ENCODE results near the gene TCIRG1. TPM values are rescaled to one million over a fixed set of nuclear protein-coding genes. Genes with fewer than 3 reads are reported as not detected.
"Not testable (repeated sequence)": the region's sequence is repeated elsewhere in the genome, so short reads cannot be mapped to it uniquely, and the experiment has no call there.

The TCIRG1 gene
- total RNA-seq, 1 experiment from 2014 or later: 51.1 TPM

DNA sequence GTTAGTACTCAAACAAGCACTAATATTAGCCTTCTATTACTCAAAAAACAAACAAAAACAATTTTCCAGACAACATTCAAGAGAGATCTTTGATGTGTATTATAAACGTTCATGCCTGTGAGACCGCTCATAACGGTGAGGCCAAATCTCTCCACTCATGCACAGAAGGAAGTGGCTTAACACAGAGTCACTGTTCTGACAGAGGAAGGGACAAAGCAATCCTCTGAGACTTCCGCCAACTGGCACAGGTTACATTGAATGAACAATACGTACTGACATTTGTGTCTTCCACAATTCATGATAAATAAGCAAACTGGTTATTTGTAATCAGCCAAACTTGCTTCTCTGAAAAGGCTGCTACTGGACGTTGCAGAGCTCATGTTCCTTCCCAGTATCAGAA, 51.9 kb downstream of the TCIRG1 start:
- Mint-ChIP-seq H3K36me3 (peaks cover 2% of the 10 kb centered on the region; the same call in 1 of the 2 replicates), H3K27ac (peak overlapping the region; percentile 34), H3K9me3 (no peaks in the 10 kb centered on the region), H3K4me3 (no peak overlapping the region), H3K4me1 (peaks cover 12% of the 10 kb centered on the region), H3K27me3 (ENCODE audit: low read depth) (no peaks in the 10 kb centered on the region)
- DNase-seq (ENCODE audit: low spot score) (no peak), ATAC-seq (no peak)
- POLR2A ChIA-PET: no interaction called here
- TF ChIP-seq IRF2 (CRISPR knock-in tag; IDR thresholded peaks at IDR 0.05; ENCODE audit: borderline replicate concordance, low read depth) (no peak), SOX15 (CRISPR knock-in tag; IDR thresholded peaks at IDR 0.05) (no peak), NFE2L1 (CRISPR knock-in tag; IDR thresholded peaks at IDR 0.05) (no peak), CBFB (CRISPR knock-in tag; IDR thresholded peaks at IDR 0.05; ENCODE audit: low read depth) (no peak), NFATC4 (CRISPR knock-in tag; IDR thresholded peaks at IDR 0.05) (no peak), HMGA2 (CRISPR knock-in tag; IDR thresholded peaks at IDR 0.05) (no peak), NR3C1 (CRISPR knock-in tag; conservative IDR thresholded peaks at IDR 0.05; ENCODE audit: low read depth) (no peak), ZNF232 (CRISPR knock-in tag; IDR thresholded peaks at IDR 0.05) (no peak)
- TF ChIP-seq, protein P1, sequence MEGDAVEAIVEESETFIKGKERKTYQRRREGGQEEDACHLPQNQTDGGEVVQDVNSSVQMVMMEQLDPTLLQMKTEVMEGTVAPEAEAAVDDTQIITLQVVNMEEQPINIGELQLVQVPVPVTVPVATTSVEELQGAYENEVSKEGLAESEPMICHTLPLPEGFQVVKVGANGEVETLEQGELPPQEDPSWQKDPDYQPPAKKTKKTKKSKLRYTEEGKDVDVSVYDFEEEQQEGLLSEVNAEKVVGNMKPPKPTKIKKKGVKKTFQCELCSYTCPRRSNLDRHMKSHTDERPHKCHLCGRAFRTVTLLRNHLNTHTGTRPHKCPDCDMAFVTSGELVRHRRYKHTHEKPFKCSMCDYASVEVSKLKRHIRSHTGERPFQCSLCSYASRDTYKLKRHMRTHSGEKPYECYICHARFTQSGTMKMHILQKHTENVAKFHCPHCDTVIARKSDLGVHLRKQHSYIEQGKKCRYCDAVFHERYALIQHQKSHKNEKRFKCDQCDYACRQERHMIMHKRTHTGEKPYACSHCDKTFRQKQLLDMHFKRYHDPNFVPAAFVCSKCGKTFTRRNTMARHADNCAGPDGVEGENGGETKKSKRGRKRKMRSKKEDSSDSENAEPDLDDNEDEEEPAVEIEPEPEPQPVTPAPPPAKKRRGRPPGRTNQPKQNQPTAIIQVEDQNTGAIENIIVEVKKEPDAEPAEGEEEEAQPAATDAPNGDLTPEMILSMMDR (IDR thresholded peaks at IDR 0.05): no peak
- TF ChIP-seq, protein P2, sequence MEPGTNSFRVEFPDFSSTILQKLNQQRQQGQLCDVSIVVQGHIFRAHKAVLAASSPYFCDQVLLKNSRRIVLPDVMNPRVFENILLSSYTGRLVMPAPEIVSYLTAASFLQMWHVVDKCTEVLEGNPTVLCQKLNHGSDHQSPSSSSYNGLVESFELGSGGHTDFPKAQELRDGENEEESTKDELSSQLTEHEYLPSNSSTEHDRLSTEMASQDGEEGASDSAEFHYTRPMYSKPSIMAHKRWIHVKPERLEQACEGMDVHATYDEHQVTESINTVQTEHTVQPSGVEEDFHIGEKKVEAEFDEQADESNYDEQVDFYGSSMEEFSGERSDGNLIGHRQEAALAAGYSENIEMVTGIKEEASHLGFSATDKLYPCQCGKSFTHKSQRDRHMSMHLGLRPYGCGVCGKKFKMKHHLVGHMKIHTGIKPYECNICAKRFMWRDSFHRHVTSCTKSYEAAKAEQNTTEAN (CRISPR knock-in tag; IDR thresholded peaks at IDR 0.05): no peak
- CTCF ChIA-PET: no interaction called here

DNA sequence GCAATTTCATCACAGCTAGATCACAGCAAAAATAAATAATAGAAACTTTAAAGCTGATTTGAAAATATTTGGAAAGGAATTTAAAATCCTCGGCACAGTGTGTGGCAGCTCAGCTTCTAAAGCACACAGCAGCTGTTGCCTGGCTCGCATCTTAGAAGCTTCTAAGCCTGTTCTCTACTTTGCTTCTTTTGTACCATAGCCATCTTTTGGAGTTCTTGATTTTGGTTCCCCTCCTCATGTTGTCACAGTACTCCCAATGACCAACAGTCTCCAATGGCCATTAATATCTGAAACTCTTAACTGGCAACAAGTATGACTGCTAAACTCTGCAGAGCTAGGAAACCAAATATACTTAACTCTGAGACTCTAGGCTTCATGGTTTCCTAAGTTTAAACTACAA, 53.6 kb downstream of the TCIRG1 start:
- Mint-ChIP-seq H3K4me1 (peaks cover 12% of the 10 kb centered on the region), H3K27ac (no peak overlapping the region), H3K36me3 (peaks cover 4% of the 10 kb centered on the region; the same call in 1 of the 2 replicates), H3K27me3 (ENCODE audit: low read depth) (no peaks in the 10 kb centered on the region), H3K9me3 (no peaks in the 10 kb centered on the region), H3K4me3 (no peak overlapping the region)
- TF ChIP-seq RORB (CRISPR knock-in tag; IDR thresholded peaks at IDR 0.05) (no peak), SMAD3 (CRISPR knock-in tag; IDR thresholded peaks at IDR 0.05; ENCODE audit: borderline replicate concordance) (no peak), ZNF416 (CRISPR knock-in tag; IDR thresholded peaks at IDR 0.05) (no peak)
- TF ChIP-seq, protein P3, sequence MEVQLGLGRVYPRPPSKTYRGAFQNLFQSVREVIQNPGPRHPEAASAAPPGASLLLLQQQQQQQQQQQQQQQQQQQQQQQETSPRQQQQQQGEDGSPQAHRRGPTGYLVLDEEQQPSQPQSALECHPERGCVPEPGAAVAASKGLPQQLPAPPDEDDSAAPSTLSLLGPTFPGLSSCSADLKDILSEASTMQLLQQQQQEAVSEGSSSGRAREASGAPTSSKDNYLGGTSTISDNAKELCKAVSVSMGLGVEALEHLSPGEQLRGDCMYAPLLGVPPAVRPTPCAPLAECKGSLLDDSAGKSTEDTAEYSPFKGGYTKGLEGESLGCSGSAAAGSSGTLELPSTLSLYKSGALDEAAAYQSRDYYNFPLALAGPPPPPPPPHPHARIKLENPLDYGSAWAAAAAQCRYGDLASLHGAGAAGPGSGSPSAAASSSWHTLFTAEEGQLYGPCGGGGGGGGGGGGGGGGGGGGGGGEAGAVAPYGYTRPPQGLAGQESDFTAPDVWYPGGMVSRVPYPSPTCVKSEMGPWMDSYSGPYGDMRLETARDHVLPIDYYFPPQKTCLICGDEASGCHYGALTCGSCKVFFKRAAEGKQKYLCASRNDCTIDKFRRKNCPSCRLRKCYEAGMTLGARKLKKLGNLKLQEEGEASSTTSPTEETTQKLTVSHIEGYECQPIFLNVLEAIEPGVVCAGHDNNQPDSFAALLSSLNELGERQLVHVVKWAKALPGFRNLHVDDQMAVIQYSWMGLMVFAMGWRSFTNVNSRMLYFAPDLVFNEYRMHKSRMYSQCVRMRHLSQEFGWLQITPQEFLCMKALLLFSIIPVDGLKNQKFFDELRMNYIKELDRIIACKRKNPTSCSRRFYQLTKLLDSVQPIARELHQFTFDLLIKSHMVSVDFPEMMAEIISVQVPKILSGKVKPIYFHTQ (CRISPR knock-in tag; IDR thresholded peaks at IDR 0.05): no peak
- TF ChIP-seq, protein P4, sequence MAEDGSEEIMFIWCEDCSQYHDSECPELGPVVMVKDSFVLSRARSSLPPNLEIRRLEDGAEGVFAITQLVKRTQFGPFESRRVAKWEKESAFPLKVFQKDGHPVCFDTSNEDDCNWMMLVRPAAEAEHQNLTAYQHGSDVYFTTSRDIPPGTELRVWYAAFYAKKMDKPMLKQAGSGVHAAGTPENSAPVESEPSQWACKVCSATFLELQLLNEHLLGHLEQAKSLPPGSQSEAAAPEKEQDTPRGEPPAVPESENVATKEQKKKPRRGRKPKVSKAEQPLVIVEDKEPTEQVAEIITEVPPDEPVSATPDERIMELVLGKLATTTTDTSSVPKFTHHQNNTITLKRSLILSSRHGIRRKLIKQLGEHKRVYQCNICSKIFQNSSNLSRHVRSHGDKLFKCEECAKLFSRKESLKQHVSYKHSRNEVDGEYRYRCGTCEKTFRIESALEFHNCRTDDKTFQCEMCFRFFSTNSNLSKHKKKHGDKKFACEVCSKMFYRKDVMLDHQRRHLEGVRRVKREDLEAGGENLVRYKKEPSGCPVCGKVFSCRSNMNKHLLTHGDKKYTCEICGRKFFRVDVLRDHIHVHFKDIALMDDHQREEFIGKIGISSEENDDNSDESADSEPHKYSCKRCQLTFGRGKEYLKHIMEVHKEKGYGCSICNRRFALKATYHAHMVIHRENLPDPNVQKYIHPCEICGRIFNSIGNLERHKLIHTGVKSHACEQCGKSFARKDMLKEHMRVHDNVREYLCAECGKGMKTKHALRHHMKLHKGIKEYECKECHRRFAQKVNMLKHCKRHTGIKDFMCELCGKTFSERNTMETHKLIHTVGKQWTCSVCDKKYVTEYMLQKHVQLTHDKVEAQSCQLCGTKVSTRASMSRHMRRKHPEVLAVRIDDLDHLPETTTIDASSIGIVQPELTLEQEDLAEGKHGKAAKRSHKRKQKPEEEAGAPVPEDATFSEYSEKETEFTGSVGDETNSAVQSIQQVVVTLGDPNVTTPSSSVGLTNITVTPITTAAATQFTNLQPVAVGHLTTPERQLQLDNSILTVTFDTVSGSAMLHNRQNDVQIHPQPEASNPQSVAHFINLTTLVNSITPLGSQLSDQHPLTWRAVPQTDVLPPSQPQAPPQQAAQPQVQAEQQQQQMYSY (CRISPR knock-in tag; IDR thresholded peaks at IDR 0.05): no peak
- TF ChIP-seq, protein P5, sequence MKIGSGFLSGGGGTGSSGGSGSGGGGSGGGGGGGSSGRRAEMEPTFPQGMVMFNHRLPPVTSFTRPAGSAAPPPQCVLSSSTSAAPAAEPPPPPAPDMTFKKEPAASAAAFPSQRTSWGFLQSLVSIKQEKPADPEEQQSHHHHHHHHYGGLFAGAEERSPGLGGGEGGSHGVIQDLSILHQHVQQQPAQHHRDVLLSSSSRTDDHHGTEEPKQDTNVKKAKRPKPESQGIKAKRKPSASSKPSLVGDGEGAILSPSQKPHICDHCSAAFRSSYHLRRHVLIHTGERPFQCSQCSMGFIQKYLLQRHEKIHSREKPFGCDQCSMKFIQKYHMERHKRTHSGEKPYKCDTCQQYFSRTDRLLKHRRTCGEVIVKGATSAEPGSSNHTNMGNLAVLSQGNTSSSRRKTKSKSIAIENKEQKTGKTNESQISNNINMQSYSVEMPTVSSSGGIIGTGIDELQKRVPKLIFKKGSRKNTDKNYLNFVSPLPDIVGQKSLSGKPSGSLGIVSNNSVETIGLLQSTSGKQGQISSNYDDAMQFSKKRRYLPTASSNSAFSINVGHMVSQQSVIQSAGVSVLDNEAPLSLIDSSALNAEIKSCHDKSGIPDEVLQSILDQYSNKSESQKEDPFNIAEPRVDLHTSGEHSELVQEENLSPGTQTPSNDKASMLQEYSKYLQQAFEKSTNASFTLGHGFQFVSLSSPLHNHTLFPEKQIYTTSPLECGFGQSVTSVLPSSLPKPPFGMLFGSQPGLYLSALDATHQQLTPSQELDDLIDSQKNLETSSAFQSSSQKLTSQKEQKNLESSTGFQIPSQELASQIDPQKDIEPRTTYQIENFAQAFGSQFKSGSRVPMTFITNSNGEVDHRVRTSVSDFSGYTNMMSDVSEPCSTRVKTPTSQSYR (CRISPR knock-in tag; IDR thresholded peaks at IDR 0.05): no peak
- POLR2A ChIA-PET: no interaction called here
- CTCF ChIA-PET: interaction anchor here (1.0 kb wide), 1 partner anchor 114 kb away, joined by 3 read pairs; no protein-coding TSS in a partner anchor
- no peak for DNase-seq (ENCODE audit: low spot score)
- no peak for ATAC-seq

DNA sequence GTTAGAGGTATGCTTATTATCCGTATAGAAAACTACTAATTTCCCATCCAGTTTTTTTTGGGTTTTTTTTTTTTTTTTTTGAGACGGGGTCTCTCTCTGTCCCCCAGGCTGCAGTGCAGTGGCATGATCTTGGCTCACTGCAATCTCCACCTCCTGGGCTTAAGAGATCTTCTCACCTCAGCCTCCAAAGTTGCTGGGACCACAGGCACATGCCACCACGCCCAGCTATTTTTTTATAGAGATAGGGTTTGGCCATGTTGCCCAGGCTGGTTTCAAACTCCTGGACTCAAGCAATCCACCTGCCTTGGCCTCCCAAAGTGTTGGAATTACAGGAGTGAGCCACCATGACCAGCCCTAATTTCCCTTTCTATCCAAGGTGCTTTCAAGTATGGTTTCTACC, 54.1 kb downstream of the TCIRG1 start:
- CTCF ChIA-PET: interaction anchor here (1.0 kb wide), 1 partner anchor 113 kb away, joined by 3 read pairs; no protein-coding TSS in a partner anchor
- H3K4me3 Mint-ChIP-seq; H3K36me3 Mint-ChIP-seq; H3K27ac Mint-ChIP-seq; H3K9me3 Mint-ChIP-seq; ATAC-seq; DNase-seq (ENCODE audit: low spot score); POLR2A ChIA-PET; H3K27me3 Mint-ChIP-seq (ENCODE audit: low read depth): not testable (repeated sequence)
- peaks cover 15% of the 10 kb centered on the region for H3K4me1 Mint-ChIP-seq

Data from WTC11 (cell line).